ENCODE results near the gene TLCD1. TPM values are rescaled to one million over a fixed set of nuclear protein-coding genes. Genes with fewer than 3 reads are reported as not detected.

Gene TLCD1
- polyA plus RNA-seq, 1 of the 3 experiments (the other 2 are of a cell fraction), result 18.3 TPM

DNA sequence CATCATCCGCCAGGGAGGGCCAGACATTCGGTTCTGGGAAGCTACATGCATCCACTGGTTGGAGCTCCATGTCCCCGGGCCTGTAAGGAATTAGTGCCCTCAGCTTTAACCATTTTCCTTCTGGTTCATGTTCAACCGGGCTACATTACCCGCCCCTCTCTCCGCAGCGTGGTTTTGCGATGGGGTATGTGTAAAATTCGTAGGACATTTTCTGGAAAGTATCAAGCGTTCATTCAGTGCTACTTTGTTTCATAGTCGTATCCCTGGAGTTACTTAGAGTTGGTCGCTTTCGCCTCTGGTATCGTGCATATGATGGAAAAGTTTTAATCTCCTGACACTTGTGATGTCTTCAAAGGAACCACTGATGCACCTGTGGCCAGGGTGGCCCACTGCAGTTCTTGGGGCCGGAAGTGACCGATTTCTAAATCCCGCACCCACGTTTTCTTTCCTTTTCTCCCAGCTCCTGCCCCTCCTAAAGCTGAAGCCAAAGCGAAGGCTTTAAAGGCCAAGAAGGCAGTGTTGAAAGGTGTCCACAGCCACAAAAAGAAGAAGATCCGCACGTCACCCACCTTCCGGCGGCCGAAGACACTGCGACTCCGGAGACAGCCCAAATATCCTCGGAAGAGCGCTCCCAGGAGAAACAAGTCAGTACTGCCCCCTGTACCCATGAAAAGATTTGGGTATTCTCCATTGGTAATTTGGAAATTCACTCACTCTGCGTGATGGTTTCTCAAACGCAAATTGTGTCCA lies 5.6 kb downstream of the TLCD1 start:
- peak overlapping the region; percentile 92 for H3K4me2 ChIP-seq
- H3K79me2 ChIP-seq (ENCODE audit: insufficient read depth), result peaks cover 36% of the 10 kb centered on the region
- peaks cover 59% of the 10 kb centered on the region for H3F3A ChIP-seq (replicated peaks; ENCODE audit: insufficient read depth)
- ChIA-PET CTCF (interaction anchor here (1.0 to 11.1 kb wide), 8 partner anchors 10 to 281 kb away, joined by 3 to 612 read pairs (median 4); partner anchors contain the start of genes PROCA1 and TRAF4), POLR2A (interaction anchor here (0.6 to 3.8 kb wide), 9 partner anchors 8 to 720 kb away, joined by 3 to 46 read pairs (median 9); partner anchors contain the start of genes NEK8, PHF12, PROCA1 and SDF2)
- H3K36me3 ChIP-seq (replicated peaks in 1 of 2; ENCODE audit: control insufficient read depth in 1 of 2, insufficient read depth in 2 of 2, low read length in 1 of 2), result peaks cover 38 to 41% of the 10 kb centered on the region in 2 experiments
- H3K9me3 ChIP-seq, result no peaks in the 10 kb centered on the region
- peak overlapping the region; percentile 95 for H3K9ac ChIP-seq
- peak overlapping the region; percentile 91 to 98 for H3K4me3 ChIP-seq (ENCODE audit: low read depth in 2 of 2, low read length in 1 of 2)
- no peaks in the 10 kb centered on the region for H3K9me2 ChIP-seq
- peak overlapping the region; percentile 86 to 93 for H3K27ac ChIP-seq (ENCODE audit: low read depth in 2 of 2, low read length in 1 of 2)
- peaks cover 12 to 27% of the 10 kb centered on the region in 2 experiments for H3K4me1 ChIP-seq (ENCODE audit: control insufficient read depth in 1 of 2, insufficient read depth in 2 of 2, low read depth in 1 of 2, low read length in 1 of 2)
- peaks cover 36% of the 10 kb centered on the region for H4K20me1 ChIP-seq (ENCODE audit: insufficient read depth)
- no peaks in the 10 kb centered on the region for H3K27me3 ChIP-seq (ENCODE audit: insufficient read depth)
- DNase-seq, result no peak
- TF ChIP-seq, protein P1, sequence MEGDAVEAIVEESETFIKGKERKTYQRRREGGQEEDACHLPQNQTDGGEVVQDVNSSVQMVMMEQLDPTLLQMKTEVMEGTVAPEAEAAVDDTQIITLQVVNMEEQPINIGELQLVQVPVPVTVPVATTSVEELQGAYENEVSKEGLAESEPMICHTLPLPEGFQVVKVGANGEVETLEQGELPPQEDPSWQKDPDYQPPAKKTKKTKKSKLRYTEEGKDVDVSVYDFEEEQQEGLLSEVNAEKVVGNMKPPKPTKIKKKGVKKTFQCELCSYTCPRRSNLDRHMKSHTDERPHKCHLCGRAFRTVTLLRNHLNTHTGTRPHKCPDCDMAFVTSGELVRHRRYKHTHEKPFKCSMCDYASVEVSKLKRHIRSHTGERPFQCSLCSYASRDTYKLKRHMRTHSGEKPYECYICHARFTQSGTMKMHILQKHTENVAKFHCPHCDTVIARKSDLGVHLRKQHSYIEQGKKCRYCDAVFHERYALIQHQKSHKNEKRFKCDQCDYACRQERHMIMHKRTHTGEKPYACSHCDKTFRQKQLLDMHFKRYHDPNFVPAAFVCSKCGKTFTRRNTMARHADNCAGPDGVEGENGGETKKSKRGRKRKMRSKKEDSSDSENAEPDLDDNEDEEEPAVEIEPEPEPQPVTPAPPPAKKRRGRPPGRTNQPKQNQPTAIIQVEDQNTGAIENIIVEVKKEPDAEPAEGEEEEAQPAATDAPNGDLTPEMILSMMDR (IDR thresholded peaks at IDR 0.05), result peak; percentile 33
- TF ChIP-seq SIN3A (IDR thresholded peaks at IDR 0.05; ENCODE audit: borderline replicate concordance, low read depth, low read length), result no peak
- H2AFZ ChIP-seq (ENCODE audit: low read depth), result no peak overlapping the region
- 2% methylated on average over 28 of the region's 30 CpGs for WGBS (ENCODE audit: low lambda C conversion rate)

DNA sequence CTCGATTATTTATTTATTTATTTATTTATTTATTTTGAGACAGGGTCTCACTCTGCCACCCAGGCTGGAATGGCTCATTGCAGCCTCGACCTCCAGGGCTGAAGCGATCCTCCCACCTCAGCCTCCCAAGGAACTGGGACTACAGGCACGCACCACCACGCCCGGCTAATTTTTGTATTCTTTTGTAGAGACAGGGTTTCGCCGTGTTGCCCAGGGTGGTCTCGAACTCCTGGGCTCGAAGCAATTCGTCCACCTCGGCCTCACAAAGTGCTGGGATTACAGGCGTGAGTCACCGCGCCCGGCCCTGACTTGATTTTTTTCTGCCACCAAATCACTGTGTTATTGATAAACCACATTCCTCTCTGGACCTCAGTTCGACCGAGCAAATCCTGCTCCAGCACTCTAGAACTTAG lies 7.0 kb downstream of the TLCD1 start:
- CTCF ChIA-PET, result interaction anchor here (1.0 to 11.1 kb wide), 5 partner anchors 8 to 234 kb away, joined by 3 to 612 read pairs (median 4); partner anchors contain the start of genes PROCA1 and TRAF4
- Histone ChIP-seq H3K79me2 (ENCODE audit: insufficient read depth) (peaks cover 36% of the 10 kb centered on the region), H3K4me1 (ENCODE audit: control insufficient read depth in 1 of 2, insufficient read depth in 2 of 2, low read depth in 1 of 2, low read length in 1 of 2) (peaks cover 7 to 13% of the 10 kb centered on the region in 2 experiments; a peak in 3 of 4 replicates), H3K4me2 (peak overlapping the region; percentile 92), H3K9me2 (no peaks in the 10 kb centered on the region), H3K27me3 (ENCODE audit: insufficient read depth) (no peaks in the 10 kb centered on the region), H3K36me3 (replicated peaks in 1 of 2; ENCODE audit: control insufficient read depth in 1 of 2, insufficient read depth in 2 of 2, low read length in 1 of 2) (peaks cover 30 to 39% of the 10 kb centered on the region in 2 experiments), H3F3A (replicated peaks; ENCODE audit: insufficient read depth) (peaks cover 46% of the 10 kb centered on the region), H2AFZ (ENCODE audit: low read depth) (peak overlapping the region; percentile 90), H3K27ac (ENCODE audit: low read depth in 2 of 2, low read length in 1 of 2) (peak overlapping the region; percentile 86 to 93), H3K9ac (peak overlapping the region; percentile 95), H4K20me1 (ENCODE audit: insufficient read depth) (peaks cover 32% of the 10 kb centered on the region), H3K4me3 (ENCODE audit: low read depth in 2 of 2, low read length in 1 of 2) (peak overlapping the region; percentile 91 to 98), H3K9me3 (no peaks in the 10 kb centered on the region)
- TF ChIP-seq CHD2 (IDR thresholded peaks at IDR 0.05; ENCODE audit: low read length, partially characterized antibody), result no peak
- TF ChIP-seq, protein P2, sequence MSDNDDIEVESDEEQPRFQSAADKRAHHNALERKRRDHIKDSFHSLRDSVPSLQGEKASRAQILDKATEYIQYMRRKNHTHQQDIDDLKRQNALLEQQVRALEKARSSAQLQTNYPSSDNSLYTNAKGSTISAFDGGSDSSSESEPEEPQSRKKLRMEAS (IDR thresholded peaks at IDR 0.05; ENCODE audit: low read depth), result no peak
- TF ChIP-seq NFIC (IDR thresholded peaks at IDR 0.05; ENCODE audit: borderline replicate concordance), result no peak
- TF ChIP-seq MXI1 (IDR thresholded peaks at IDR 0.05; ENCODE audit: low read depth, low read length), result no peak
- POLR2A ChIA-PET, result interaction anchor here (0.6 to 3.8 kb wide), 16 partner anchors 8 to 383 kb away, joined by 3 to 46 read pairs (median 4); partner anchors contain the start of genes BLTP2, FAM222B, IFT20 and NEK8
- DNase-seq, result no peak
- 53% methylated on average over 18 of the region's 18 CpGs for WGBS (ENCODE audit: low lambda C conversion rate)

All from SK-N-SH (cell line).